Transverse colon (tissue), 4 donors: Measurements from ENCODE around the gene RELN. TPM values are rescaled to one million over a fixed set of nuclear protein-coding genes. Genes with fewer than 3 reads are reported as not detected.

ENCODE experiments used
- DNase-seq: peaks from one replicate; pipeline ENCODE4 v3.0.0-alpha.2; 2019
- H3K27ac ChIP-seq, 4 donors: fragments of 200-600 bp; sonication (generic); 2 replicates each; pipeline ENCODE4 v1.5.1; 2016 to 2018; ENCODE audit warnings: inconsistent platforms in 4 of 4
- H3K27me3 ChIP-seq: fragments of 200-600 bp; sonication (generic); 2 replicates; pipeline ENCODE4 v1.5.1; 2017; ENCODE audit warnings: inconsistent platforms
- H3K36me3 ChIP-seq, 4 donors: fragments of 200-600 bp; sonication (generic); 2 replicates each; pipeline ENCODE4 v1.5.1; 2017 to 2019; ENCODE audit warnings: inconsistent platforms in 4 of 4
- H3K4me1 ChIP-seq, 4 donors: fragments of 200-600 bp; sonication (generic); 2 replicates each; pipeline ENCODE4 v1.5.1; 2017 to 2020; ENCODE audit warnings: inconsistent platforms in 4 of 4
- H3K4me3 ChIP-seq, 4 donors: fragments of 200-600 bp; sonication (generic); 1 replicate in 1 of 4; 2 replicates in 3 of 4; pipeline versions ENCODE4 v1.5.1 to v1.6.1; 2017 to 2019; ENCODE audit warnings: inconsistent platforms in 4 of 4
- H3K9me3 ChIP-seq, 2 donors: fragments of 200-600 bp; sonication (generic); 2 replicates each; pipeline ENCODE4 v1.5.1; 2017 to 2019; ENCODE audit warnings: inconsistent platforms in 2 of 2
- EP300 ChIP-seq: sonication (generic); formaldehyde crosslinking; IDR thresholded peaks from one replicate; pipeline ENCODE4 v1.6.1; 2017; ENCODE audit warnings: antibody characterized with exemption, low read depth
- POLR2A ChIP-seq: fragments of 450-650 bp; IDR thresholded peaks from one replicate; pipeline ENCODE4 v1.6.1; 2016; ENCODE audit warnings: antibody characterized with exemption, mild to moderate bottlenecking, moderate library complexity
- POLR2AphosphoS5 ChIP-seq, 3 donors: sonication (generic); formaldehyde crosslinking; IDR thresholded peaks; one replicate each; pipeline ENCODE4 v1.6.1; 2016; ENCODE audit warnings: antibody characterized with exemption in 3 of 3
- WGBS, 2 donors: methylation state at CpG; one replicate each; pipeline ENCODE4 v1.1.5; 2018; ENCODE audit warnings: low coverage in 1 of 2; 5-methylcytosine and 5-hydroxymethylcytosine counted together
- in situ Hi-C, 4 donors: fragments of 200-750 bp; cut with MboI; loops; one replicate each; pipeline versions ENCODE4 v1.15.0 to v1.15.1; 2017; ENCODE audit warnings: low sequenced_read_pairs in 3 of 4, low pct_ligation_motif_present in 1 of 4, low pct_unique_long_range_greater_than_20kb in 1 of 4
- intact Hi-C: fragments of 100-400 bp; cut with DNase I; formaldehyde crosslinking; loops from one replicate; pipeline ENCODE4 v1.15.1; 2023; ENCODE audit warnings: low total_unique reads
- total RNA-seq, 4 donors: library from RNA; depleted of rRNA; stranded (reverse); fragments of >200 nt; gene quantifications; one replicate each; pipeline ENCODE4 v1.1.0, GENCODE V29; 2016
- TF ChIP-seq, protein P1 (sequence below), 5 experiments: fragments of 200-600 bp in 3 of 5; fragments of 450-650 bp in 2 of 5; sonication (generic) in 3 of 5; IDR thresholded peaks; 1 replicate in 2 of 5; 2 replicates in 3 of 5; pipeline ENCODE4 v1.5.1; 2016 to 2017; ENCODE audit warnings: antibody characterized with exemption in 5 of 5, inconsistent platforms in 3 of 5, mild to moderate bottlenecking in 2 of 5, moderate library complexity in 1 of 5

Gene RELN
- total RNA-seq, 4 donors from 2014 or later, result 1.00 to 2.7 (median 1.5) TPM; not detected in 1

- Histone ChIP-seq H3K4me1 (no peaks in the 10 kb centered on the region), H3K9me3 (no peaks in the 10 kb centered on the region), H3K27ac (no peak overlapping the region), H3K36me3 (no peaks in the 10 kb centered on the region), H3K27me3 (no peaks in the 10 kb centered on the region), H3K4me3 (no peak overlapping the region)
- intact Hi-C loops, result no loop called here
- 58 to 62% methylated on average over 2 of the region's 2 CpGs for WGBS, 2 donors
- in situ Hi-C loops, result no loop called here
- DNase-seq, result no peak
- no peak for TF ChIP-seq POLR2A
- TF ChIP-seq, protein P1, sequence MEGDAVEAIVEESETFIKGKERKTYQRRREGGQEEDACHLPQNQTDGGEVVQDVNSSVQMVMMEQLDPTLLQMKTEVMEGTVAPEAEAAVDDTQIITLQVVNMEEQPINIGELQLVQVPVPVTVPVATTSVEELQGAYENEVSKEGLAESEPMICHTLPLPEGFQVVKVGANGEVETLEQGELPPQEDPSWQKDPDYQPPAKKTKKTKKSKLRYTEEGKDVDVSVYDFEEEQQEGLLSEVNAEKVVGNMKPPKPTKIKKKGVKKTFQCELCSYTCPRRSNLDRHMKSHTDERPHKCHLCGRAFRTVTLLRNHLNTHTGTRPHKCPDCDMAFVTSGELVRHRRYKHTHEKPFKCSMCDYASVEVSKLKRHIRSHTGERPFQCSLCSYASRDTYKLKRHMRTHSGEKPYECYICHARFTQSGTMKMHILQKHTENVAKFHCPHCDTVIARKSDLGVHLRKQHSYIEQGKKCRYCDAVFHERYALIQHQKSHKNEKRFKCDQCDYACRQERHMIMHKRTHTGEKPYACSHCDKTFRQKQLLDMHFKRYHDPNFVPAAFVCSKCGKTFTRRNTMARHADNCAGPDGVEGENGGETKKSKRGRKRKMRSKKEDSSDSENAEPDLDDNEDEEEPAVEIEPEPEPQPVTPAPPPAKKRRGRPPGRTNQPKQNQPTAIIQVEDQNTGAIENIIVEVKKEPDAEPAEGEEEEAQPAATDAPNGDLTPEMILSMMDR (IDR thresholded peaks at IDR 0.05), result no peak
- no peak for TF ChIP-seq EP300
- TF ChIP-seq POLR2AphosphoS5 (IDR thresholded peaks at IDR 0.05), result no peak
Observed at GRCh38 chr7:103843689-103844480, 145.6 kb downstream of the RELN start.

- H3K27ac ChIP-seq, result no peak overlapping the region
- H3K36me3 ChIP-seq, result no peaks in the 10 kb centered on the region
- H3K4me1 ChIP-seq, result no peaks in the 10 kb centered on the region
- no peak overlapping the region for H3K4me3 ChIP-seq
- H3K27me3 ChIP-seq, result no peaks in the 10 kb centered on the region
- intact Hi-C loops (no loop called here), in situ Hi-C loops (no loop called here)
- DNase-seq, result no peak
- no peaks in the 10 kb centered on the region for H3K9me3 ChIP-seq
- 68 to 76% methylated on average over 3 of the region's 3 CpGs for WGBS, 2 donors
- TF ChIP-seq POLR2AphosphoS5 (IDR thresholded peaks at IDR 0.05), result no peak
- no peak for TF ChIP-seq POLR2A
- TF ChIP-seq, protein P1 (IDR thresholded peaks at IDR 0.05), result no peak
- no peak for TF ChIP-seq EP300
Observed at GRCh38 chr7:103833401-103833800, 156.1 kb downstream of the RELN start.

GRCh38 chr7:103832438-103832837, 157.0 kb downstream of the RELN start:
- intact Hi-C loops, result no loop called here
- no peaks in the 10 kb centered on the region for H3K4me1 ChIP-seq
- H3K4me3 ChIP-seq, result no peak overlapping the region
- in situ Hi-C loops, result no loop called here
- H3K27me3 ChIP-seq, result no peaks in the 10 kb centered on the region
- no peak overlapping the region for H3K27ac ChIP-seq
- H3K9me3 ChIP-seq, result no peaks in the 10 kb centered on the region
- DNase-seq, result no peak
- TF ChIP-seq, protein P1 (IDR thresholded peaks at IDR 0.05), result no peak
- TF ChIP-seq POLR2A, result no peak
- no peak for TF ChIP-seq POLR2AphosphoS5 (IDR thresholded peaks at IDR 0.05)
- TF ChIP-seq EP300, result no peak
- no peaks in the 10 kb centered on the region for H3K36me3 ChIP-seq
- WGBS, 2 donors, result 81 to 86% methylated on average over 1 to 2 of the region's 2 CpGs

DNA sequence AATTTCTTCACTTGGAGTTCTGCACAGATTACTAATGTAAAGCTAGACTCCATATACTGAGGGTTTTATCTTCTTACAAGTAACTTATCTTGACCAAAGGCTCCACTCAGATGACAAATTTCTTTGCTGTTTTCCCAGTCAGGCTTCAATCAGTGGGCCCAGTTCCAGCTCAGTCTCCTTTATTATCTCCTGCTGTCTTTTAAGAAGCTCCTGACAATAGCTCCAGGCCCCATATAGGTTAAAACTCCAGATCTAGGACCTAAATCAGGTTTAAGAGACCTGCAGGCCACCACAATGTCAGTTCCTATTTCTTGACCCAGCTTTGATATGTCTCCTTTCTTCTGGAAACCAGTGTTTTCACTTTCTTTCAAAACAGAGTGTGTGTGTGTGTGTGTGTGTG, 165.2 kb downstream of the RELN start:
- intact Hi-C loops, result no loop called here
- H3K4me3 ChIP-seq, result no peak overlapping the region
- in situ Hi-C loops, result no loop called here
- no peak overlapping the region for H3K27ac ChIP-seq
- no peaks in the 10 kb centered on the region for H3K36me3 ChIP-seq
- TF ChIP-seq, protein P1 (IDR thresholded peaks at IDR 0.05), result no peak
- TF ChIP-seq POLR2AphosphoS5 (IDR thresholded peaks at IDR 0.05) (no peak), POLR2A (no peak), EP300 (no peak)
- H3K9me3 ChIP-seq, result no peaks in the 10 kb centered on the region
- no peak for DNase-seq
- no peaks in the 10 kb centered on the region for H3K27me3 ChIP-seq
- no peaks in the 10 kb centered on the region for H3K4me1 ChIP-seq
